Measurements from ENCODE around the gene ZNF580.
A peak's percentile ranks its signal among the peaks of the same experiment; 100 is the strongest.

ZNF580 gene

DNA sequence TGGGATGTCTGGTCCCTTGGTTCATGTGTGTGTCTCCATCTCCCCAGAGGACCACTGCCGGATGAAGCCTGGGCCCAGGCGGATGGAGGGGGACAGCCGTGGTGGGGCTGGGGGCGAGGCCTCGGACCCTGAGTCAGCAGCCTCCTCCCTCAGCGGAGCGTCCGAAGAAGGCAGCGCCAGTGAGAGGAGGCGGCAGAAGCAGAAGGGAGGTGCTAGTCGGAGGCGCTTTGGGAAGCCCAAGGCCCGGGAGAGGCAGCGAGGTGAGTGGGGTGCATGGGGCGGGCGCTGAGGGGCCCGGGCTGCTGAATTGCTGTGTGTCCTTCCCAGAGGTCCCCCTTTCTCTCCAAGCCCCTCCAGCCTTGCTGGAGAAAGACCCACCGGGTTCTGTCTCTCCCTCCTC is 10.4 kb downstream of the ZNF580 start:
- TF ChIP-seq, protein P1, sequence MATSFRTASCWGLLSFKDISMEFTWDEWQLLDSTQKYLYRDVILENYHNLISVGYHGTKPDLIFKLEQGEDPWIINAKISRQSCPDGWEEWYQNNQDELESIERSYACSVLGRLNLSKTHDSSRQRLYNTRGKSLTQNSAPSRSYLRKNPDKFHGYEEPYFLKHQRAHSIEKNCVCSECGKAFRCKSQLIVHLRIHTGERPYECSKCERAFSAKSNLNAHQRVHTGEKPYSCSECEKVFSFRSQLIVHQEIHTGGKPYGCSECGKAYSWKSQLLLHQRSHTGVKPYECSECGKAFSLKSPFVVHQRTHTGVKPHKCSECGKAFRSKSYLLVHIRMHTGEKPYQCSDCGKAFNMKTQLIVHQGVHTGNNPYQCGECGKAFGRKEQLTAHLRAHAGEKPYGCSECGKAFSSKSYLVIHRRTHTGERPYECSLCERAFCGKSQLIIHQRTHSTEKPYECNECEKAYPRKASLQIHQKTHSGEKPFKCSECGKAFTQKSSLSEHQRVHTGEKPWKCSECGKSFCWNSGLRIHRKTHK (tag by site-specific recombination; IDR thresholded peaks at IDR 0.05) = no peak
- TF ChIP-seq ZNF830 (tag by site-specific recombination; IDR thresholded peaks at IDR 0.05; ENCODE audit: low read depth) = no peak
- TF ChIP-seq WT1 (tag by site-specific recombination; IDR thresholded peaks at IDR 0.05) = no peak
- no peak for TF ChIP-seq ZNF544 (tag by site-specific recombination; IDR thresholded peaks at IDR 0.05)
- no peak for TF ChIP-seq ZNF132 (tag by site-specific recombination; IDR thresholded peaks at IDR 0.05; ENCODE audit: borderline replicate concordance)
- TF ChIP-seq SALL2 (tag by site-specific recombination; IDR thresholded peaks at IDR 0.05; ENCODE audit: borderline replicate concordance) = no peak
- TF ChIP-seq ZSCAN30 (tag by site-specific recombination; IDR thresholded peaks at IDR 0.05) = no peak
- TF ChIP-seq ZNF280C (tag by site-specific recombination; IDR thresholded peaks at IDR 0.05) = no peak
- no peak for TF ChIP-seq ZNF423 (tag by site-specific recombination; IDR thresholded peaks at IDR 0.05)
- TF ChIP-seq, protein P2, sequence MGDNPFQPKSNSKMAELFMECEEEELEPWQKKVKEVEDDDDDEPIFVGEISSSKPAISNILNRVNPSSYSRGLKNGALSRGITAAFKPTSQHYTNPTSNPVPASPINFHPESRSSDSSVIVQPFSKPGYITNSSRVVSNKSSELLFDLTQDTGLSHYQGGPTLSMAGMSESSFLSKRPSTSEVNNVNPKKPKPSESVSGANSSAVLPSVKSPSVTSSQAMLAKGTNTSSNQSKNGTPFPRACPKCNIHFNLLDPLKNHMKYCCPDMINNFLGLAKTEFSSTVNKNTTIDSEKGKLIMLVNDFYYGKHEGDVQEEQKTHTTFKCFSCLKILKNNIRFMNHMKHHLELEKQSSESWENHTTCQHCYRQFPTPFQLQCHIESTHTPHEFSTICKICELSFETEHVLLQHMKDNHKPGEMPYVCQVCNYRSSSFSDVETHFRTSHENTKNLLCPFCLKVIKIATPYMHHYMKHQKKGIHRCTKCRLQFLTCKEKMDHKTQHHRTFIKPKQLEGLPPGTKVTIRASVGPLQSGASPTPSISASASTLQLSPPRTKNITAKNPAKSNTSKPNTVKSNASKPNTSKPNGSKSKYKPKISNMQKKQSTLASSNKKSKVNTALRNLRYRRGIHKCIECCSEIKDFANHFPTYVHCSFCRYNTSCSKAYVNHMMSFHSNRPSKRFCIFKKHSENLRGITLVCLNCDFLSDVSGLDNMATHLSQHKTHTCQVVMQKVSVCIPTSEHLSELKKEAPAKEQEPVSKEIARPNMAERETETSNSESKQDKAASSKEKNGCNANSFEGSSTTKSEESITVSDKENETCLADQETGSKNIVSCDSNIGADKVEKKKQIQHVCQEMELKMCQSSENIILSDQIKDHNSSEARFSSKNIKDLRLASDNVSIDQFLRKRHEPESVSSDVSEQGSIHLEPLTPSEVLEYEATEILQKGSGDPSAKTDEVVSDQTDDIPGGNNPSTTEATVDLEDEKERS (tag by site-specific recombination; IDR thresholded peaks at IDR 0.05) = no peak
- no peak for TF ChIP-seq ZNF626 (tag by site-specific recombination; IDR thresholded peaks at IDR 0.05)
- TF ChIP-seq ZBTB21 (tag by site-specific recombination; IDR thresholded peaks at IDR 0.05) = no peak
- no peak for TF ChIP-seq ZNF580 (tag by site-specific recombination; IDR thresholded peaks at IDR 0.05)
- Histone ChIP-seq H3K36me3 (ENCODE audit: control insufficient read depth in 2 of 2, insufficient read depth in 1 of 2, low read length in 2 of 2) (peaks cover under 1 to 35% of the 10 kb centered on the region in 2 experiments; a peak in 2 of 3 replicates), H3K27ac (ENCODE audit: extremely low read depth, low read depth, low read length) (no peak overlapping the region), H3K9me3 (ENCODE audit: control insufficient read depth, insufficient read depth, low read depth, low read length) (no peaks in the 10 kb centered on the region), H3K4me1 (ENCODE audit: control insufficient read depth, insufficient read depth, low read length) (peaks cover 8% of the 10 kb centered on the region; the same call in 1 of the 2 replicates), H3K4me3 (ENCODE audit: low read depth, low read length) (no peak overlapping the region)
- ChIA-PET POLR2A (no interaction called here), CTCF (no interaction called here)

- Histone ChIP-seq H3K4me1 (ENCODE audit: control insufficient read depth, insufficient read depth, low read length) (peaks cover 3% of the 10 kb centered on the region; the same call in 1 of the 2 replicates), H3K27ac (ENCODE audit: extremely low read depth, low read depth, low read length) (no peak overlapping the region), H3K9me3 (ENCODE audit: control insufficient read depth, insufficient read depth, low read depth, low read length) (no peaks in the 10 kb centered on the region), H3K36me3 (ENCODE audit: control insufficient read depth in 2 of 2, insufficient read depth in 1 of 2, low read length in 2 of 2) (peaks cover 3 to 48% of the 10 kb centered on the region in 2 experiments; a peak in 2 of 3 replicates), H3K4me3 (ENCODE audit: low read depth, low read length) (no peak overlapping the region)
- ChIA-PET CTCF (interaction anchor here (0.8 to 3.4 kb wide), 5 partner anchors 10 to 158 kb away, joined by 3 to 34 read pairs (median 14); no protein-coding TSS in a partner anchor), POLR2A (interaction anchor here (0.5 to 2.5 kb wide), 3 partner anchors 10 to 449 kb away, joined by 3 to 36 read pairs (median 15); partner anchors contain the start of gene ZNF581)
- TF ChIP-seq EGR2 (tag by site-specific recombination; IDR thresholded peaks at IDR 0.05; ENCODE audit: low read depth) (peak; percentile 13; the same call in 1 of the 2 replicates), SP2 (tag by site-specific recombination; IDR thresholded peaks at IDR 0.05) (0 out of 2 replicates have a peak, but pooled peaks have one; percentile 5), GLI4 (tag by site-specific recombination; IDR thresholded peaks at IDR 0.05) (no peak), ZFHX2 (tag by site-specific recombination; conservative IDR thresholded peaks at IDR 0.05) (peak; percentile 25; the same call in 1 of the 2 replicates)
These were observed 11.7 kb downstream of the ZNF580 start for GRCh38 chr19:55652311-55653128.

Data from HEK293 (cell line).